Esophagus squamous epithelium (tissue), 4 donors: ENCODE data around the gene CCDC200.

Source experiments
- CTCF ChIP-seq, 6 experiments: fragments of 450-650 bp in 4 of 6; fragments of 200-600 bp in 2 of 6; sonication (generic) in 2 of 6; IDR thresholded peaks; one replicate each; pipeline ENCODE4 v1.5.1; 2016 to 2019; ENCODE audit warnings: antibody characterized with exemption in 6 of 6, mild to moderate bottlenecking in 4 of 6, moderate library complexity in 4 of 6
- POLR2A ChIP-seq, 4 donors: fragments of 450-650 bp; IDR thresholded peaks; one replicate each; pipeline ENCODE4 v1.6.1; 2017; ENCODE audit warnings: antibody characterized with exemption in 4 of 4, mild to moderate bottlenecking in 4 of 4, moderate library complexity in 3 of 4

GRCh38 chr17:43211123-43211479 is 17.3 kb downstream of the CCDC200 start:
- TF ChIP-seq CTCF (IDR thresholded peaks at IDR 0.05) (no peak), POLR2A (IDR thresholded peaks at IDR 0.05) (no peak)
